HG03159 (cell line): Measurements from ENCODE around the gene SLC6A13.
"Not testable (repeated sequence)": the region's sequence is repeated elsewhere in the genome, so short reads cannot be mapped to it uniquely, and the experiment has no call there.

Experiments used
- ATAC-seq: cut with Tn5 transposase; IDR thresholded peaks from one replicate; pipeline ENCODE4 v1.9.1; 2021; ENCODE audit warnings: mild to moderate bottlenecking, moderate library complexity; ENCODE audit not compliant: unreplicated experiment

SLC6A13 gene

GRCh38 chr12:218221-218620 is 44.4 kb downstream of the SLC6A13 start:
- ATAC-seq, result no peak

- not testable (repeated sequence) for ATAC-seq
These were observed 45.6 kb downstream of the SLC6A13 start for GRCh38 chr12:217029-217428.

- ATAC-seq, result no peak
These were observed 47.5 kb downstream of the SLC6A13 start for GRCh38 chr12:215116-215515.

GRCh38 chr12:214003-214741 is 48.5 kb downstream of the SLC6A13 start, which contains the start of gene SLC6A12:
TSS of gene SLC6A12 (minus strand) at chr12:214157. CDS start at chr12:209986, 4,171 bp downstream.
- no peak for ATAC-seq

DNA sequence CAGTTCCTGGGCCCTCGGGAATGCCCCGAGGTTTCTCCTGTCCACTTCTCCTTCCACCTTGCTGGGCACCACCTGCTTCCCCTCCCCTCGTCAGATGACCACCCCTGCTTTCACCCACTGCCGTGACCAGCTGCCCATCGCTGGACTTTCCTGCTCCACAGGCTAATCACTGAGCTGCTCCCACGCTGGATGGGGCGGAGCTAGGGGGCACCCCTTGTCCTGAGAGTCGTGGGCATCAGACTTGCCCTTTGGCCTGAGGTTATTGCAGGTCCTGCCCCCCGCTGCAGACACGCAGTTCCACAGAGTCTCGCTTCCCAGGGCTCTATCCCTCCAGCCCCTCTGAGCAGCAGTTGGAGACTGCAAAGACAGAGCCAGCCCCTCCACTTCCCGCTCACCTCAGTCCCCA is 49.1 kb downstream of the SLC6A13 start:
- no peak for ATAC-seq

- ATAC-seq, result no peak
These were observed 49.7 kb downstream of the SLC6A13 start for GRCh38 chr12:212715-213526.

GRCh38 chr12:212415-212714 is 50.3 kb downstream of the SLC6A13 start:
- ATAC-seq, result no peak

DNA sequence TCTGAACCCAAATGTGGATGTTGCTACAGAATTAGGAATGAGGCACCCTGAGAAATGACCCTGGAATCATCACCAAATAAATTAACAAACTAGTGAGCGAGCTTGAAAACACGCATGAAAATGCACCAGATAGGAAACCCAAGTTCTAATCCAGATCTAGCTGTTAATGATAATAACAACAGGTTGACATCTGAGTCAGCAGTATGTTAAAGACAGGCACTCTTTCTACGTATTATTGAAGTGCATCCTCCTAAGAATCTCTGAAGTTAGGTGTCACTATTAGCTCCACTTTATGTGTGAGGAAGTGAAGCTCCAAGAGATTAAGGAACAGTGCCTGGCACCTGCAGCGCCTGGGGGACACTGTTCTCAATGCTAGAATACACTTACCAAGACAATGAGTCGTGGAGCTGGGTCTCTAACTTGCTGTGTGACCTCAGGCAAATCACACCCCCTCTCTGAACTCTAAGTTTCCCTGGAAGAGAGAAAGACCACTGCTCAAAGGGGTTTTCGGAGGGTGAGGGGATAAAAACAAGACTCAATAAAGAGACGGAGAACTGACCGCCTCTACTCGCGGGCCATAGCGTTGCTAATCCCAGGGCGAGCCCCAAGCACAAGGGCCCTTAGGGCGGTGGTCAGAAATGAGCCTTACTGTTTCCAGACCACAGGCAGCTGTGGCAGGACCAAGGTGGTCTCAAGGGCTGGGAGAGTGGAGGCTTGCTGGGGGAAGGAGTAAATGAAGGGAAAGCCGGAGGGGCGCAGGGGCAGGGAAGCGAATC is 50.8 kb downstream of the SLC6A13 start:
- ATAC-seq, result no peak

DNA sequence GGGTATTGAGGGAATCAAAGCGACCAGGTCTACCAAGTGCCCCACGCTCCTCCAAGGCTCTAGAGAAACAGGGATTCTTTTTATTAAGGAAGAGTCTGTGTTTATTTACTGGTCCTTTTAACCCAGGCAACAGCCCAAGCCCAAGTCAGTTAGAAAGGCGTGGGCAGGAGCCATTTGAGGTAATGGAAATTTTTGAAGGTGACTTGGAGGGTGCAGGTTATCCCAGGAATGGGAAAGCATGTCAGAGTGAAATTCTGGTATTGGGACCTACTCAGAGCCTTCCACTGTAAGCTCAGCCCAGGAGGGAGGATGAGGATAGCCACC is 51.5 kb downstream of the SLC6A13 start:
- ATAC-seq, result no peak

DNA sequence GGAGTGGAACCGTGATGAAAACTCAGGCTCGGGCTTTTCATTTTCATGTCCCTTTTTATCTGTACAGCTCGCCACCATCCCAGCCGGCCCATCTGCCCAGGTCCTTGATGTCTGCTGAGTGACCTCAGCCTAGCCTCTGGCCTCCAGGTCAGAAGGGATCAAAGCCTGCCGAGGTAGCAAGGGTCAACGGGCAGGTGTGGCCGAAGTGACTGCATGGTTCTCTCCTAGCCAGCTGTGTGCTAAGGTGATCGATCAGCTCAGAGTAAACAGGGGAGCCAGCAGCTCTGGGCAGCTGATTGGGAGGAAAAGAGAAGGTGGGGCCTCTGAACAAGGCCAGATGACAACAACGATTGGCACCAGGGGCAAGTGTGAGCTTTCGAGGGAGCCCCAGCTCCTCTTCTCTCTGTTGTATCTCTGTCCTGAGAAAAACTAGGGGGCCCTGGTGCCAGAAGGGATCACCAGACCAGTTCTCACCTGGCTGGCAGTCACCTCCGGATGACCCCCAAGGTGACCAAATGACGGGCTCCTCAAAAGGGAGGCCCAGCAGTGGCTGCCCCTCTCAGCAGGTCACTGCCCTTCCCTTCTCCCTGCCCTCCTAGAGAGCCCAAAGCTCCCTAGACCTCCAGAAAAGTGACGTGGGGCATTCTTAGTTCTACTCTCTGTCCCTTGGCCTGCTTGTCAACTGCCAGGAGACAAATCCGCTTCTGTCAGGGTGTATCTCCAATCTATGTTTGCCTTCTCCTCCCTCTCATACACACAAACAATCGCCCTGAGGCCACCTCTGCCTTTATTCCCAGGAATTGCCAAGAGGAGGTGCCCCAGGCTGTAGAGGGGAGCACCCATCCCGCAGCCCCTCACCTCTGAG is 52.1 kb downstream of the SLC6A13 start:
- ATAC-seq, result no peak

GRCh38 chr12:209851-210250 is 52.8 kb downstream of the SLC6A13 start:
- ATAC-seq, result no peak

DNA sequence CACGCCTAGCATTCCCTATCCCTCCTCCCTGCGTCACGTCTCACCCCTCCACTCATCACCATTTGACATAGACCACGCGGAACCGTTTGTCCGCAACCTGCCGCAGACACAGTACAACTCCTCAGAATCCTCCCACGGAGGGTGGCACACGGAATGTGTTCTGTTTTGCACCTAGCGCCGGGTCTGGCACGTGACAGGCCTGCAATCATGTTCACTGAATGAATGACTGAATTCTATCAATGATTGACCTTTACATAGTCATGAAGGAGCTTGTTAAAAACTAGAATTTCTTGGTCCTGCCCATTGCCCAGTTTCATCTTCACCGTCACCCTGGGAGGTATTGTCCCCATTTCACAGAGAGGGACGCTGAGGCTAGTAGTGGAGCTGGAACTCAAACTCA is 53.4 kb downstream of the SLC6A13 start:
- ATAC-seq, result no peak

DNA sequence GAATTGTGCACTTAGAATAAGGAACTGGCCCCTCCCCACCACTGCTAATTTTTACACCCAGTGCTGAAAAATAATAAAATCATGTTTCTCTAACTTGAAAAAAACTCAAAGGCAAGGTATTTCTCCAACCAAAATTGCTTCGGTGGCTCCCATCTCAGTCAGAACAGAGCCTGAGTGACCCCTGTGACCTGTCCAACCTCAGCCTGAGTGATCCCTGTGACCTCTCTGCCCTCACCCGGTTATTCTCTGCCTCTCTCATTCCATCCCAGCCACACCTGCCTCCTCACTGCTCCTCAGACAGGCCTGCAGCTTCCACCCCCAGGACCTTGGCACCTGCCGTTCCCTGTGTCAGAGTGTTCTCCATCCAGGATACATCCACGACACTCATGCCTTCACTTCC is 53.8 kb downstream of the SLC6A13 start:
- no peak for ATAC-seq

GRCh38 chr12:207804-208203 is 54.8 kb downstream of the SLC6A13 start:
- no peak for ATAC-seq

GRCh38 chr12:206746-207440 is 55.7 kb downstream of the SLC6A13 start:
- no peak for ATAC-seq

DNA sequence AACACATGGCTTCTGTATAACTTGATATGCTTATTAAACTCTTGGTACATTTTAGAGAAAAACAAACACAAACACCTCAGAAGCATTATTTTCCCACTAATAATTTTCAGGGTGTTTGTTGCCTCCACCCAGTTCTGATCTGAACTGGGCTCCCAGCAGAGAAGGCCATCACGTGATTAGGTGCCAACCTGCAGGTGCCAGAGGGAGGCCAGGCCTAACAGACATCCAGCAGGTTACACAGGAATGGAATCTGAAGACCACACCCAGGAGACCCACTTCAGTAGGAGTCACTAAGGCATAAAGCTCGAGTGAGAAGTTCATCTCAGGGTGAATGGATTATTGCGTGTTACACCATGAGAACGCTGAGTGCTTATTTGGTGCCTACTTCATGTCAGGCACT is 57.6 kb downstream of the SLC6A13 start:
- no peak for ATAC-seq

DNA sequence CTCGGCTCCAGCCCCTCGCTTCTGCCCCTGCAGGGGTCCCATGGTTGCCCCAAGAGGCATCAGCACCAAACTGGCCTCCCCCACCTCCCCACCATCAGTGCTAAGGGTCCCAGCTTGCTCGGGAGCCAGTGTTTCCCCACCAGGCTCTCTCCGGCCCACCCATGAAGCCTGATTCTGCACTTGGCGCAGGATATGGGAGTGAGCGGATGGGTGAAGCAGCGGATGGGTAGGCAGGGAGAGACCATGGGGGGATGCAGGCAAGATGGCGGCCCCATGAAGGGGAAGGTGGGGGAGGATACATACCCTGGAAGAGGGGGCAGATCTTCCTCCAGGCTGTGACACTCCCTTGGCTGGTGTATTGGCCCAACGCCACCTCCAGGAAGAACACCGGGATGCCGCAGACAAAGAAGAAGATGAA is 58.4 kb downstream of the SLC6A13 start:
- no peak for ATAC-seq

DNA sequence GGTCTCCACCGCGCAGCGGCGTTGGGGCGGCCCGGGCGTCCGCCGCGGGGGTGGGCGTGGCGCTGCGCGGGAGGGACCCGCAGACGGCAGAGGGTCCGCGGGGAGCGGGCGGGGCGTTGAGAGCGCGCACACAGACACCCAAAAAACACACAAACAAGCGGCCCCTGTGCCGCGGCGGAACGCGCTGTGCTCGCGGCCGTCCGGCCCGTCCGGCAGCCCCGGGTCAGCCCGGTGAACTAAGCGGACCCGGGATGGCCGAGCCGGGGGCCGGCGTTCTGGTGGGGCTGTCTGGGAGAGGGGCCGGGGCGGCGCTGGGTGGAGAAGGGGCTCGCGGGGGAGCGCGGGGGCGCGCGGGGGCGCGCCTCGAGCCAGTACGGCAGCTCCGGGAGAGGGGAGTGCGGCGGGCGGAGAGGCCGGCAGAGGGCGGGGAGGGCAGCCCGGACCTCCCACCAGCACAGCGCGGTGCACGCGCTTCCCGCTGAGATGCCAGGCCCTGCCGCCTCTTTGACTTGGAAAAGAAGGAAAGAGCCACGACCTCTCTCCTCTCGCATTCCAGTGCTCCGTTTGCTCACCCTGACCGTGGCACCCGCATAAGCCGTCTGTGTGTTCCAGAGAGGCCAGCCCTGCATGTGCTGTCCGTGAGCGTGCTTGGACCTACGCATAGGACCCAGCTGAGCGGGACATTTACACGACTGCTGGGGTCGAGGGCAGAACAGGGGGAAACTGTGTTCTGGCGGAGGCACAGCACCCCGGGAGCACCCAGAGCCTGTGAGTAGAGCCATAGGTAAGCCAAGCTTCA is 59.0 kb downstream of the SLC6A13 start:
- ATAC-seq, result no peak

DNA sequence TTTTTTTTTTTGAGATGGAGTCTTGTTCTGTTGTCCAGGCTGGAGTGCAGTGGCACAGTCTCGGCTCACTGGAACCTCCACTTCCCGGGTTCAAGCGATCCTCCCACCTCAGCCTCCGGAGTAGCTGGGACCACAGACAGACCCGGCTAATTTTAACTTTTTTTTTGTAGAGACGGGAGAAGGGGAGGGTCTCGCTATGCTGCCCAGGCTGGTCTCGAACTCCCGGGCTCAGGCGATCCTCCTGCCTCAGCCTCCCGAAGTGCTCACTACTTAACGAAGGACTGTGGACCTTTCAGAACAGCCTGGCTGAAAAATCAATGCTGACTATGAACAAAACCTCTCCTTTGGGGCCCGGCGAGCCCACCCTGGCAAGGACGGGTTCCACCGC is 59.6 kb downstream of the SLC6A13 start:
- ATAC-seq, result no peak
